Glomerular visceral epithelial cell (primary cell): Measurements from ENCODE around the gene RBM15B.

Experiments used
- DNase-seq: peaks from one replicate; pipeline ENCODE4 v3.0.0-alpha.2; 2016; ENCODE audit errors: extremely low spot score

Gene RBM15B

DNA sequence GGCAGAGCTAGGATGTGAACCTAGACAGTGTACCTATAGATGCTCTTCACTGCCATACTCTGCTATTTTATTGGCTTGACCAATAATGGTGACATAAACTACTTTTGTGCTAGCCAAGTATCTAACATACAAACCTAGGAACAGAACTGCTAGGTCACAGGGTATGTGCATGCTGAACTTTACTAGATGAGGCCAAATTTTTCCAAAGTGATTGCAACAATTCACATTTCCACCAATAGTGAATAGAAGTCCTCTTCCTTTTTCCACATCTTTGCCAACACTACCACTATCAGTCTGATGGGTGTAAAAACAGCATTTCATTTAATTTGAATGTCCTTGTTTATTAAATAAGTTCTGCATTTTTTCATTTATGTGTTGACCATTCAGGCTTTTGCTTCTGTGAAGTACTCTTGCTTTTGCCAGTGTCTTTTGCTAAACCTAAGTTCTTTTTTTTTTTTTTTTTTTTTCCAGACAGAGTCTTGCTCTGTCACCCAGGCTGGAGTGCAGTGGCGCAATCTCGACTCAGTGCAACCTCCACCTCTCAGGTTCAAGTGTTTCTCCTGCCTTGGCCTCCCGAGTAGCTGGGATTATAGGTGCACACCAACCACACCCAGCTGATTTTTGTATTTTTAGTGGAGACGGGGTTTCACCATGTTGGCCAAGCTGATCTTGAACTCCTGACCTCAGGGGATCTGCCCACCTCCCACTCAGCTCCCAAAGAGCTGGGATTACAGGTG, 54.6 kb downstream of the RBM15B start:
- no peak for DNase-seq
